ENCODE results near the gene STMP1.

GRCh38 chr7:135648235-135648634 is 14.1 kb upstream of the STMP1 start:
- TF ChIP-seq CTCF (IDR thresholded peaks at IDR 0.05; ENCODE audit: control extremely low read depth in 1 of 3, insufficient read depth in 1 of 3, low read depth in 1 of 3, low read length in 3 of 3) (no peak), POLR2AphosphoS5 (IDR thresholded peaks at IDR 0.05; ENCODE audit: low read depth, low read length) (no peak), RFX5 (IDR thresholded peaks at IDR 0.05; ENCODE audit: borderline replicate concordance, low read depth, low read length) (no peak), EP300 (IDR thresholded peaks at IDR 0.05; ENCODE audit: borderline replicate concordance in 1 of 2, low read depth in 2 of 2, low read length in 2 of 2) (no peak), CREB1 (IDR thresholded peaks at IDR 0.05) (no peak), BCL11A (IDR thresholded peaks at IDR 0.05; ENCODE audit: low read depth in 2 of 2, low read length in 2 of 2) (no peak), CEBPB (IDR thresholded peaks at IDR 0.05; ENCODE audit: low read depth, low read length) (no peak), MAX (IDR thresholded peaks at IDR 0.05) (no peak), CBX8 (IDR thresholded peaks at IDR 0.05; ENCODE audit: borderline replicate concordance, low read depth, low read length) (no peak), GABPA (IDR thresholded peaks at IDR 0.05; ENCODE audit: borderline replicate concordance, insufficient read depth, low read length) (no peak), CHD2 (IDR thresholded peaks at IDR 0.05; ENCODE audit: low read length) (no peak), JUN (IDR thresholded peaks at IDR 0.05; ENCODE audit: low read depth, low read length) (no peak)

Measured in H1 (cell line).